ENCODE results near the gene PRODH.
"Not testable (repeated sequence)": the region's sequence is repeated elsewhere in the genome, so short reads cannot be mapped to it uniquely, and the experiment has no call there.

Gene PRODH

DNA sequence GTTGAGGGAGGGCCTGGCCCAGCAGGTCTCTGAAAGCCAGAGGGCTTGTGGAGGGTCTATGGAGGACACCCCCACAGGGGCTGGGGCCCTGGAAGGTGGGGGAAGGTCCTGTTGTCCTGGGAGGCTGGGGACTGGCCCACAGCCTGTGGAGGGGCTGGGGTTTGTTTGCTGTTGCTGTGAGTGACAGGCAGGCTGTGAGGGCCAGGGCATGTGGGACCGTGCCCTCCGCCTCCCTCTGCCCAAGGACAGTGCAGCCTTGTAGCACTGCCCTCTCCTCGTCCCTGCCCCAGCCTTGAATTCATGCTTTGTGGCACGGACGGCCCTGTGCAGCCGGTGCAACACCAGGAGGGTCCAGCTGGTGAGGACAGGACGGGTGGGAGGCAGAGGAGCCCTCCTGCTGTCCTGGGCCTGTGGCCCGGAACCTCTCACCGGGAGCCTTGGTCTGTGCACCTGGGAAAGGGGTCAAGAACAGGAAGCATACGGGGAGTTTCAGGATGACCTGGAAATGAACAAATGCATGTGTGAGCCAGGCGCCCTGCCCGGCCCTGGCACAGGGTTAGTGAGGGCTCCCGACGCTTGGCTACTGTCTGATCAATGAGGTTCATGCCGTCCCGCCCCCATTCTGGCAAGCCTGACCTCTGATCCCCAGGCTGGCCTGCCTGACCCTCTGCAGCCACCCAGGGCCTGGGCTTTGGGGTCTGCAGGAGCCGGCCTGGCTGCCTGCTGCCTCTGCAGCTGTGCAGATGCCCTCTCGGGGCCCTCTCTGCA lies 37.4 kb upstream of the PRODH start:
- no peaks in the 10 kb centered on the region for H3K36me3 ChIP-seq (ENCODE audit: control insufficient read depth, insufficient read depth, low read length)
- no peak overlapping the region for H3K27ac ChIP-seq (ENCODE audit: low read depth, low read length)
- peaks cover 5% of the 10 kb centered on the region for H3K27me3 ChIP-seq (ENCODE audit: control insufficient read depth, insufficient read depth, low read length)
- no peak overlapping the region for H3K4me3 ChIP-seq (ENCODE audit: low read length)
- no peaks in the 10 kb centered on the region for H3K4me1 ChIP-seq (ENCODE audit: control insufficient read depth, insufficient read depth, low read length)
- H3K9ac ChIP-seq (ENCODE audit: low read length), result no peak overlapping the region

DNA sequence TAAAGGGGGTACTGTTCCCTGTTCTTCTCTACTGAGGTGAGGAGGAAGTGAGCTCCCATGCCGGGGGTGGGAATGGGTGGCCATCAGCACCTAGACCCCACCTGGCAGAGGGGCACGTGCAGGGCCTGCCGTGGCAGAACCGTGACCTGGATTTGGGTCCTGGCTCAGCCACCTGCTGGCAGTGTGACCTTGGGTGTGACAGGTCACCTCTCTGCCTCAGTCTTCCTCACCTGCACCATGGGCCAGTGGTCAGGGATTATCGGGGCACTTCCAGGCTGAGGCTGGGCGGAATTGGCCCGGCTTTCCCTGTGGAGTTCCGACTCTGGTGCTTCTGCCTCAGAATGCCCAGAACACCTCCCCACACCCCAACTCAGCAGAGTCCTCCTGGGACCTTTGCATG lies 36.5 kb upstream of the PRODH start:
- H3K27me3 ChIP-seq (ENCODE audit: control insufficient read depth, insufficient read depth, low read length), result not testable (repeated sequence)

DNA sequence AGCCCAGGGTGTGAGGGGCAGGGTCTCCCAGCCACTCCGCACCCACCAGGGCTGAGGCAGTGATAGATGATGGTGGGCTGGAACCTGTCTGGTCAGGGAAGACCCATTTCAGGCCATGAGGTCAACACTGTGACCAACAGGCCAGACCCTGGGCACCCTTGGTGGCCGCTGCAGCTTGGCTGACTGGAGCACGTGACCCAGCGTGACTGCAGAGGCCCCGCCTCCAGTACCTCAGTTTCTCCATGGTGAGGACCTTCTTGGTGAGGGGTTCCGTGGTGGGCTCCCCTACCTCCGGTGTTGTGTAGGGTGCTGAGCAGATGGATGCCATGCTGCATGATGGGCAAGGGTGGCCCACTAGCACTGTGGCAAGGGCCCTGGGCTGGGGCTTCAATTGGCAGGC lies 35.9 kb upstream of the PRODH start:
- not testable (repeated sequence) for H3K36me3 ChIP-seq (ENCODE audit: control insufficient read depth, insufficient read depth, low read length); H3K9ac ChIP-seq (ENCODE audit: low read length)

More for the DNA sequence above, 36.5 kb upstream of the PRODH start:
- not testable (repeated sequence) for H3K9ac ChIP-seq (ENCODE audit: low read length); H3K4me3 ChIP-seq (ENCODE audit: low read length); H3K36me3 ChIP-seq (ENCODE audit: control insufficient read depth, insufficient read depth, low read length); H3K27ac ChIP-seq (ENCODE audit: low read depth, low read length); H3K4me1 ChIP-seq (ENCODE audit: control insufficient read depth, insufficient read depth, low read length)

DNA sequence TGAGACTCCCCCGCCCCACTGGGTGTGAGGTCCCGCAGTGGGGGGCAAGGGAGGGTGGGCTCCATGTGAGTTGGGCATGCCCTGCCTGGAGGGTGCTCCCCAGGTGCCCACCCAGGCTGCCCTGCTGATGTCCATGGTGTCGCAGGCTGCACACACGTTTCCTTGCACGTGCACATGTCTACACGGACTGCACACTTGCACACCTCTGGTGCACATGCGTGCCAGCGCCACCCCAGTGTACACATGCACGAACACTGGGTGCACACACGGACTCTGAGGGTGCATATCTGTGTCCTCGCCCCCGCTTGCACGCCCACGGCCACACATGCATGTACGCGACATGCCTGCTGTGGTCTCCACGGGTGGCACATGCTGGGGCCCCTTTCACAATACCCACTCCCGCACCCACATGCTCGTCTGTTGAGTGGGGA lies 35.2 kb upstream of the PRODH start:
- H3K36me3 ChIP-seq (ENCODE audit: control insufficient read depth, insufficient read depth, low read length), result no peaks in the 10 kb centered on the region
- H3K9ac ChIP-seq (ENCODE audit: low read length), result no peak overlapping the region
- no peak overlapping the region for H3K27ac ChIP-seq (ENCODE audit: low read depth, low read length)
- no peaks in the 10 kb centered on the region for H3K4me1 ChIP-seq (ENCODE audit: control insufficient read depth, insufficient read depth, low read length)
- H3K27me3 ChIP-seq (ENCODE audit: control insufficient read depth, insufficient read depth, low read length), result peaks cover 5% of the 10 kb centered on the region
- no peak overlapping the region for H3K4me3 ChIP-seq (ENCODE audit: low read length)

More for the DNA sequence above, 35.9 kb upstream of the PRODH start:
- not testable (repeated sequence) for H3K27me3 ChIP-seq (ENCODE audit: control insufficient read depth, insufficient read depth, low read length); H3K4me3 ChIP-seq (ENCODE audit: low read length); H3K4me1 ChIP-seq (ENCODE audit: control insufficient read depth, insufficient read depth, low read length); H3K27ac ChIP-seq (ENCODE audit: low read depth, low read length)

DNA sequence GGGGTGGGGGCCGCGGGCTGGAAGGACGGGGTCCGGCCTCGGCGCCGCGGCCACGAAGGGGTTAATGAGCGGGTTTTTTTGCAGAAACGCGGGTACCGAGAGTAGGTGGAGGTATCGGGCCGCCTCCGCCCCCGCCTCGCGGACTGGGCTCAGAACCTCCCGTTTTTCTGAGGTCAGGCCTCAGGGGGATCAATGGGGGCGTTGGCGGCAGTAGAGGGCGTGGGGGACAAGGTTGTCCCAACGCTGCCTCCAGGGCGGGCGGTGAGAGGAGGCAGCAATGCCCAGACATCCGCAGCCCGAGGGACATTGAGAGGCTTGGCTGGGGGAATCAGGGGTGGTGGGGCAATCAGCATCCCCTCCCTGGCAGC lies 34.8 kb upstream of the PRODH start:
- no peak overlapping the region for H3K4me3 ChIP-seq (ENCODE audit: low read length)
- H3K27ac ChIP-seq (ENCODE audit: low read depth, low read length), result no peak overlapping the region
- no peaks in the 10 kb centered on the region for H3K4me1 ChIP-seq (ENCODE audit: control insufficient read depth, insufficient read depth, low read length)
- no peak overlapping the region for H3K9ac ChIP-seq (ENCODE audit: low read length)
- peaks cover 5% of the 10 kb centered on the region for H3K27me3 ChIP-seq (ENCODE audit: control insufficient read depth, insufficient read depth, low read length)
- no peaks in the 10 kb centered on the region for H3K36me3 ChIP-seq (ENCODE audit: control insufficient read depth, insufficient read depth, low read length)

DNA sequence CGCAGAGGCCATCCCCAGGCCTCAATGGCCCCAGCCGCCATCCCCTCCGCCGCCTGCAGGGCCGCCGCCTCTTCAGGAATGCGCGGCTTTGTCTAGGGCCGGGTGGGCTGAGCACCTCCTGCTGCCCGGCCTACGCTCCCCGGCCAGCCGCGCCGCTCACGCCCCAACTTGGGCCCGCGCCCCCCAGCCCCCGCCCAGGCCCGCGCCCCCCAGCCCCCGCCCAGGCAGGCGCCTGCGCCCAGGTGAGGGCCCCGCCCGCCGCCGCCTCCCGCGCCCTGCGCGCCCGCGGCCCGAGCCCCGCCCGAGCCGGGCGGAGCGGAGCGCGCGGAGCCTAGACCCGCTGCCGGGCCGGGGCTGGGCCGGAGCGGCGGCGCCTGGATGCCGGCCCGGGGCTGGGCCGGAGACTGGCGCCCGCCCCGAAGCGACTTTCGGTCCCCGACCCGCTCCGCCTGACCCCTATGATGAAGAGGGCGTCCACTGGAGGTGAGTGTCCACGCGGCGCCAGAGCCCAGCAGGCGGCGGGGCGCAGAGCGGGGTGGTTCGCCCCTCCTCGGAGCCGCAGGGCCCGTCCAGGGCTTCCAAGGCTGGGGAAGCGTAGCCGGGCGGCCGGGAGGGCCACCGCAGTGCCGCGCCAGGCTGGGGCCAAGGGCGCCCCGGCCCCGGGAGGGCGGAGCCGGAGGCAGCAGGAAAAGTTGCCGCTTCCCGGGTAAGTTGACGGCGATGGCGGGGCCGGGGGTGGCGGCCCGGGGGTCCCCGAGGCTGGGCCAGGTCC lies 34.3 kb upstream of the PRODH start:
- H3K36me3 ChIP-seq (ENCODE audit: control insufficient read depth, insufficient read depth, low read length), result no peaks in the 10 kb centered on the region
- no peak overlapping the region for H3K27ac ChIP-seq (ENCODE audit: low read depth, low read length)
- peak overlapping the region; percentile 48 for H3K4me3 ChIP-seq (ENCODE audit: low read length)
- peaks cover 5% of the 10 kb centered on the region for H3K27me3 ChIP-seq (ENCODE audit: control insufficient read depth, insufficient read depth, low read length)
- no peaks in the 10 kb centered on the region for H3K4me1 ChIP-seq (ENCODE audit: control insufficient read depth, insufficient read depth, low read length)
- no peak overlapping the region for H3K9ac ChIP-seq (ENCODE audit: low read length)

DNA sequence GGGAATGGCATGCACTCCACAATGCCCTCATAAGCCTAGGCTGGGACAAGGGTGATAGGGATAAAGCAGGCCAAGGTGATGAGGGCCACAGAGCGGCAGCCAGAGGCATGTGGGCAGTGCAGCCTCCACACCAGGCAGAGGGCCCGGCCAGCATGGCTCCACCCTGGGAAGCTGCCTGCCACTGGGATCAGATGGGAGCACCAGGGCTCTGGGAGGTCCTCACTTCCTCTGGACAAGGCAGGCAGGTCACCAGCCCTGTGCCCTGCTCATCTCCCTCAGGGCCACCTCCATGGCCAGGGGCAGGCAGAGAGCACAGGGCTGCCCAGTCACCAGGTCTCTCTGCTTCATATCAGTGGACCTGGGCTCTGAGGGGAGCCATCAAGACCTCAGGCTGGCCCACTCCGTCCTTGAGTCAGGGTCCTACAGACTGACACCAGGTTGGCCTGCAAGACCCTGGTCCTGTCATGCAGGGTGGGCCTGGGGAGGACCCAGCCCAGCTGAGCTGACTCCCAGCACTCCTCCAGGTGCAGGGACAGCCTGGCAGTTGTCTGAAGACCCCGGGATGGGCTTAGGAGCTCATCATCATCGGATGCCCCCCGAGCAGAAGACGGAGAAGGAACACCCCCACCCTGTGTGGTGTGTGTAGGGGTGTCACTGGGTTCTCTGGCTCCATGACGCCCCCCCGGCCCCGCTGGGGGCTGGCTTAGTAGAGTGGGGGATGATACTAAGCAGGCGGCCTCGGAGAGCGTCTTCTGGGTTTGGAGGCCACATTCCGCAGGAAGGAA lies 33.3 kb upstream of the PRODH start:
- H3K36me3 ChIP-seq (ENCODE audit: control insufficient read depth, insufficient read depth, low read length); H3K4me1 ChIP-seq (ENCODE audit: control insufficient read depth, insufficient read depth, low read length); H3K27me3 ChIP-seq (ENCODE audit: control insufficient read depth, insufficient read depth, low read length); H3K4me3 ChIP-seq (ENCODE audit: low read length); H3K9ac ChIP-seq (ENCODE audit: low read length); H3K27ac ChIP-seq (ENCODE audit: low read depth, low read length): not testable (repeated sequence)

DNA sequence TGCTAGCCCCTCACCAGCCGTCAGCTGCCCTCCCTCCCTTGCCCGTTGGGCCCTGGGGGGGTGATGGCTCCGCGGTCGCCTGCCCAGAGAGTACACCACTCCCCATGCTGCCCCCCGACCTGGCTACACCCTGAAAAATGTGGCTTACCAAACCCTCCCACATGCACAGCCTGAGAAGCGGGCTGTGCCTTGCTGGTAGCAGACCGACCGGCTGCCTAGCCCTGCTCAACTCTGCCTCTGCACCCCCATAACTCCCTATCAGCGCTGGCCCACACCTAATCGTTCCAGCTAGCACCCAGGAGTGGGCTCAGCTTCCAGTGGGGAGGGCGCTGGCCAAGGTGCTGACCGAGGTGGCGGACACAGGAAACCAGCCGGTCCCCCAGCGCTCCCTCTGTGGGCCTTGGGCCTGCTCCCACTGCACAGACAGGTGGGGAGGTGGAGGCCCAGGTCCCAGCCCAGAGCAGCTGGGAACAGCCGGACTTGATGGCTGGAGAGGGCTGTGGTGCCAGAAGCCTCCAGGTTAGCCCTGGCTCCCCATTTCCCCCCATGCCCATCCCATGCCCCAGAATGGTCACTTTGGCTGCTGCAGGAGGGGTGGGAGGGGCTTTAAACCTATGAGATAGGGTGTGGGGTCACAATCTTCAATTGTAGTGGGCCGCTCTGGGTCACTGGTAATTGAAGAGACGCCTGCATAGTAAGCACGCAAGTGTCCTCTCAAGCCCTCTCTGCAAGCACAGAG lies 32.1 kb upstream of the PRODH start:
- H3K4me3 ChIP-seq (ENCODE audit: low read length), result no peak overlapping the region
- H3K4me1 ChIP-seq (ENCODE audit: control insufficient read depth, insufficient read depth, low read length), result no peaks in the 10 kb centered on the region
- no peaks in the 10 kb centered on the region for H3K36me3 ChIP-seq (ENCODE audit: control insufficient read depth, insufficient read depth, low read length)
- no peak overlapping the region for H3K27ac ChIP-seq (ENCODE audit: low read depth, low read length)
- H3K9ac ChIP-seq (ENCODE audit: low read length), result no peak overlapping the region
- H3K27me3 ChIP-seq (ENCODE audit: control insufficient read depth, insufficient read depth, low read length), result peaks cover 5% of the 10 kb centered on the region

DNA sequence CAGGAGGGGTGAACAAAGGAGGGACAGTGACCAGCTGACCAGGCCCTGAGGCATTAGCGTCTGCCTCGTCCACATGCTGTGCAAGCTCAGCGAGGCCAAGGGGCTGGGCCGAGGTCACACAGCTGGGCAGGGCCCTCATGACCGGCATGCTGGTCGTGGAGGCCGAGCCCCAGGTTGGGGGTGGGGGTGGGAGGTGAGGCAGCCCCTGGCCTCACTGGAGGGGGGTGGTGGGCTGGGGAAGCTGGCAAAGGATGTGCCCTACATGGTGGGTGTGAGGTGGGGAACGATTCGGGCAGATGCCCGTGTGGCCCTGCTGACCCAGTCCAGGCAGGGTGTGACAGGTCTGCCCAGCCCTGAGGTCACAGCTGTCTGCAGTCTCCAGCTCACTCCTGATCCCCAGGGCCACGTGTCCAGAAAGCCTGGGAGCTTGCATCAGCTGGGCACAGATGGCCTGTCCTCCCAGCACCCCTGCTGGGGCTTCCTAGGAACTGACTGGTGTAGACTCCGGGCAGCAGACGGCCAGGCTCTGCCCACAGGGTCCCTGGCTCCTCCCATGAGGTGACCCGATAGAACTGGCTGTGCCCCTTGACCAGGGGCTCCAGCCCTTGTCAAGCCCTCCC lies 31.4 kb upstream of the PRODH start:
- not testable (repeated sequence) for H3K4me3 ChIP-seq (ENCODE audit: low read length); H3K36me3 ChIP-seq (ENCODE audit: control insufficient read depth, insufficient read depth, low read length); H3K27me3 ChIP-seq (ENCODE audit: control insufficient read depth, insufficient read depth, low read length); H3K4me1 ChIP-seq (ENCODE audit: control insufficient read depth, insufficient read depth, low read length); H3K27ac ChIP-seq (ENCODE audit: low read depth, low read length); H3K9ac ChIP-seq (ENCODE audit: low read length)

DNA sequence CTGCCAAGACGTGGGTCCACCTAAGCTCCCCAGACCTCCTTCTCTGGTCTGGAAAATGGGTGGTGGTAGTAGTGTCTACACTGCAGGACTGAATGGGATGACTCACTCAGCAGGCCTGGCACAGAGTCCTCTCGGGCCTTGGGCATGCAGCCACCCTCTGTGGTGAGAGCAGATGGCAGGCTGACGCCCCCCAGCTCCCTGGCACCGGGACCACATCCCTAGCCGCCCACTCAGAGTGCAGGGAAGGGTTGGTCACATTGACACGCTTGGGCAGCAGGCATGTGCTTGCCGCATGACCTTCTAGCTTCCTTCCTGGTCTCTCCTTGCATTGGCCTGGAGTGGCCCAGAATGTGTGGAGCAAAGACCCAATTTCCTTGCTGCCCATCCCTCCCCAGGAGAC lies 30.7 kb upstream of the PRODH start:
- peaks cover 5% of the 10 kb centered on the region for H3K27me3 ChIP-seq (ENCODE audit: control insufficient read depth, insufficient read depth, low read length)
- H3K4me1 ChIP-seq (ENCODE audit: control insufficient read depth, insufficient read depth, low read length), result no peaks in the 10 kb centered on the region
- no peak overlapping the region for H3K27ac ChIP-seq (ENCODE audit: low read depth, low read length)
- H3K4me3 ChIP-seq (ENCODE audit: low read length), result no peak overlapping the region
- H3K9ac ChIP-seq (ENCODE audit: low read length), result no peak overlapping the region
- no peaks in the 10 kb centered on the region for H3K36me3 ChIP-seq (ENCODE audit: control insufficient read depth, insufficient read depth, low read length)

DNA sequence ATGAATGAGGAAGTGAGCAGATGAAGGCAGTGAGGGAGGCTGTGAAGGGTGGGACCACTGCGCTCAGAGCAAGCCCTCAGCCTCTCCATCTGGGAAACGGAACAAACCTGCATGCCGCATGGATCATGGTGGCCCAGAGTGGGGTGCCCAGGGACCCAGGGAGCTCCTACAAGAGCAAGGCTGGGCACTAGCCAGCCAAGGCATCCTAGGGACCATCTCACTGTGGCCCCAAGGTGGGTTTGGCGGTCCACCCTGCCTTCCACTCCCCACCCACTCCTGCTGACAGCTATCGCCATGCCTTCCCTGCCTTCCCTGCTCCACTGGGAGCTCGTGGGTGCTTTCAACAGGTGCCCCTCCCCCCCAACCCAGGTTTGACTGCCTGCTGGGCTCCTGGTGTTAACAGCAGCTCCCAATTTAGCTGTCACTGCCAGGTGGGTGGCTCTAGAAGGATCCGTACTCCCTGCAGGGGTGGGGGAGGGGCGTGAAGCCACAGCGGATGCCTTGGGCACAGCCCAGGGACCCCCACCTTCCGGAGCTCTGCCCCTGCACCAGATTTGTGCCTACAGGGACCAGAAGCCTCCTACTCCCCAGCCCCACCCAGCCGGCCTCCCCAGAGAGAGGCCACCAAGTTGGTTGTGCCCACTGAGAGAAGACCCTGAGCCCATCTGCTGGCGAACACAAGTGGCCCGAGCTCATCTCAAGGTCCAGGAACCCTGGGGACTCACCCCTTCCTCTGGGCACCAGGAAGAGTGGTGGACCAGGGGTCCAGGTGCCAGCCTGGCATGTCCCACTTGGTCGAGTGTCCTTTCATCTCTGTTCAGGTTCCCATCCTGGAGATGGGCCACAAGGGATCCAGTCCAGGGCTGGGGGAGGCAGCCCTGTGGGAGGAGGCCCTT lies 29.7 kb upstream of the PRODH start:
- peaks cover 5% of the 10 kb centered on the region for H3K27me3 ChIP-seq (ENCODE audit: control insufficient read depth, insufficient read depth, low read length)
- no peak overlapping the region for H3K4me3 ChIP-seq (ENCODE audit: low read length)
- no peaks in the 10 kb centered on the region for H3K36me3 ChIP-seq (ENCODE audit: control insufficient read depth, insufficient read depth, low read length)
- no peak overlapping the region for H3K27ac ChIP-seq (ENCODE audit: low read depth, low read length)
- no peak overlapping the region for H3K9ac ChIP-seq (ENCODE audit: low read length)
- H3K4me1 ChIP-seq (ENCODE audit: control insufficient read depth, insufficient read depth, low read length), result no peaks in the 10 kb centered on the region

Measured in rectal smooth muscle tissue (tissue), 1 donor.